ENCODE measurements around the gene RAC2. TPM values are rescaled to one million over a fixed set of nuclear protein-coding genes. Genes with fewer than 3 reads are reported as not detected.

Gene RAC2
- total and polyA plus RNA-seq, 5 donors from 2014 or later = 537 to 1,162 (median 922) TPM

GRCh38 chr22:37211866-37212173, 32.2 kb downstream of the RAC2 start:
- H3K9me3 ChIP-seq (ENCODE audit: control insufficient read depth in 2 of 2, low read length in 2 of 2) = no peaks in the 10 kb centered on the region
- Mint-ChIP-seq H3K4me1 (peaks cover 0 to 68% (median 16%) of the 10 kb centered on the region in 4 donors), H3K27me3 (no peaks in the 10 kb centered on the region), H3K27ac (no peak overlapping the region), H3K36me3 (peaks cover 16% of the 10 kb centered on the region), H3K4me3 (no peak overlapping the region), H3K9me3 (no peaks in the 10 kb centered on the region)
- no peaks in the 10 kb centered on the region for H3K36me3 ChIP-seq (ENCODE audit: control insufficient read depth, insufficient read depth, low read length)
- DNase-seq (no peak), ATAC-seq (ENCODE audit: low read depth in 2 of 2) (no peak)
- no peaks in the 10 kb centered on the region for H3K27me3 ChIP-seq (ENCODE audit: control insufficient read depth, insufficient read depth, low read length)
- H3K4me3 ChIP-seq (ENCODE audit: low read depth, low read length) = no peak overlapping the region
- H3K27ac ChIP-seq (ENCODE audit: insufficient read depth, low read length, poor library complexity, severe bottlenecking) = no peak overlapping the region
- H3K4me1 ChIP-seq (ENCODE audit: control insufficient read depth, insufficient read depth, low read length, poor library complexity, severe bottlenecking) = peaks cover 25% of the 10 kb centered on the region

GRCh38 chr22:37211075-37211865, 32.8 kb downstream of the RAC2 start:
- no peak overlapping the region for H3K4me3 ChIP-seq (ENCODE audit: low read depth, low read length)
- Mint-ChIP-seq H3K27me3 (no peaks in the 10 kb centered on the region), H3K4me1 (peaks cover 0 to 65% (median 15%) of the 10 kb centered on the region in 4 donors), H3K27ac (peak overlapping the region in 1 of 3 donors; percentile 55), H3K4me3 (peak overlapping the region in 1 of 4 donors; percentile 52), H3K9me3 (no peaks in the 10 kb centered on the region), H3K36me3 (peaks cover 13% of the 10 kb centered on the region)
- H3K27me3 ChIP-seq (ENCODE audit: control insufficient read depth, insufficient read depth, low read length) = no peaks in the 10 kb centered on the region
- DNase-seq = no peak
- H3K36me3 ChIP-seq (ENCODE audit: control insufficient read depth, insufficient read depth, low read length) = no peaks in the 10 kb centered on the region
- H3K4me1 ChIP-seq (ENCODE audit: control insufficient read depth, insufficient read depth, low read length, poor library complexity, severe bottlenecking) = peaks cover 25% of the 10 kb centered on the region
- no peaks in the 10 kb centered on the region for H3K9me3 ChIP-seq (ENCODE audit: control insufficient read depth in 2 of 2, low read length in 2 of 2)
- no peak overlapping the region for H3K27ac ChIP-seq (ENCODE audit: insufficient read depth, low read length, poor library complexity, severe bottlenecking)
- no peak for ATAC-seq (ENCODE audit: low read depth in 2 of 2)

- peaks cover 0 to 68% (median 10%) of the 10 kb centered on the region in 4 donors for H3K4me1 Mint-ChIP-seq
- H3K27me3 Mint-ChIP-seq = no peaks in the 10 kb centered on the region
- H3K27ac Mint-ChIP-seq = peak overlapping the region in 2 of 3 donors; percentile 77
- ATAC-seq (ENCODE audit: low read depth in 2 of 2) (no peak), DNase-seq (no peak)
- Histone ChIP-seq H3K9me3 (ENCODE audit: control insufficient read depth in 2 of 2, low read length in 2 of 2) (no peaks in the 10 kb centered on the region), H3K4me1 (ENCODE audit: control insufficient read depth, insufficient read depth, low read length, poor library complexity, severe bottlenecking) (peaks cover 25% of the 10 kb centered on the region), H3K27ac (ENCODE audit: insufficient read depth, low read length, poor library complexity, severe bottlenecking) (no peak overlapping the region), H3K27me3 (ENCODE audit: control insufficient read depth, insufficient read depth, low read length) (no peaks in the 10 kb centered on the region), H3K4me3 (ENCODE audit: low read depth, low read length) (no peak overlapping the region), H3K36me3 (ENCODE audit: control insufficient read depth, insufficient read depth, low read length) (no peaks in the 10 kb centered on the region)
- H3K36me3 Mint-ChIP-seq = peaks cover 13% of the 10 kb centered on the region
- peak overlapping the region in 2 of 4 donors; percentile 38 to 52 for H3K4me3 Mint-ChIP-seq
- H3K9me3 Mint-ChIP-seq = no peaks in the 10 kb centered on the region
Measured at GRCh38 chr22:37210041-37210803, 33.8 kb downstream of the RAC2 start.

- Histone ChIP-seq H3K9me3 (ENCODE audit: control insufficient read depth in 2 of 2, low read length in 2 of 2) (no peaks in the 10 kb centered on the region), H3K4me1 (ENCODE audit: control insufficient read depth, insufficient read depth, low read length, poor library complexity, severe bottlenecking) (peaks cover 25% of the 10 kb centered on the region), H3K4me3 (ENCODE audit: low read depth, low read length) (no peak overlapping the region), H3K36me3 (ENCODE audit: control insufficient read depth, insufficient read depth, low read length) (no peaks in the 10 kb centered on the region), H3K27ac (ENCODE audit: insufficient read depth, low read length, poor library complexity, severe bottlenecking) (no peak overlapping the region), H3K27me3 (ENCODE audit: control insufficient read depth, insufficient read depth, low read length) (no peaks in the 10 kb centered on the region)
- Mint-ChIP-seq H3K36me3 (peaks cover 9% of the 10 kb centered on the region), H3K27me3 (no peaks in the 10 kb centered on the region), H3K9me3 (no peaks in the 10 kb centered on the region), H3K4me1 (peaks cover 0 to 66% (median 8%) of the 10 kb centered on the region in 4 donors), H3K4me3 (peak overlapping the region in 2 of 4 donors; percentile 9 to 25), H3K27ac (peak overlapping the region; percentile 76 to 82 (median 77))
- DNase-seq (no peak), ATAC-seq (ENCODE audit: low read depth in 2 of 2) (no peak)
Measured at GRCh38 chr22:37209140-37209845, 34.8 kb downstream of the RAC2 start.

GRCh38 chr22:37208401-37209139, 35.5 kb downstream of the RAC2 start:
- Histone ChIP-seq H3K4me3 (ENCODE audit: low read depth, low read length) (no peak overlapping the region), H3K4me1 (ENCODE audit: control insufficient read depth, insufficient read depth, low read length, poor library complexity, severe bottlenecking) (peaks cover 25% of the 10 kb centered on the region), H3K27me3 (ENCODE audit: control insufficient read depth, insufficient read depth, low read length) (no peaks in the 10 kb centered on the region), H3K36me3 (ENCODE audit: control insufficient read depth, insufficient read depth, low read length) (no peaks in the 10 kb centered on the region), H3K27ac (ENCODE audit: insufficient read depth, low read length, poor library complexity, severe bottlenecking) (no peak overlapping the region), H3K9me3 (ENCODE audit: control insufficient read depth in 2 of 2, low read length in 2 of 2) (no peaks in the 10 kb centered on the region)
- H3K27me3 Mint-ChIP-seq = no peaks in the 10 kb centered on the region
- peaks cover 5% of the 10 kb centered on the region for H3K36me3 Mint-ChIP-seq
- peaks cover 0 to 59% (median 8%) of the 10 kb centered on the region in 4 donors for H3K4me1 Mint-ChIP-seq
- H3K27ac Mint-ChIP-seq = peak overlapping the region; percentile 65 to 83 (median 82)
- H3K4me3 Mint-ChIP-seq = peak overlapping the region in 2 of 4 donors; percentile 43 to 49
- DNase-seq (no peak), ATAC-seq (ENCODE audit: low read depth in 2 of 2) (peak in 1 of 2 donors; percentile 11)
- no peaks in the 10 kb centered on the region for H3K9me3 Mint-ChIP-seq

- peaks cover 0 to 57% (median 8%) of the 10 kb centered on the region in 4 donors for H3K4me1 Mint-ChIP-seq
- ATAC-seq (ENCODE audit: low read depth in 2 of 2) (peak; percentile 67 to 73), DNase-seq (peak in 1 of 3 donors; percentile 55)
- Histone ChIP-seq H3K27ac (ENCODE audit: insufficient read depth, low read length, poor library complexity, severe bottlenecking) (no peak overlapping the region), H3K27me3 (ENCODE audit: control insufficient read depth, insufficient read depth, low read length) (no peaks in the 10 kb centered on the region), H3K4me3 (ENCODE audit: low read depth, low read length) (no peak overlapping the region), H3K36me3 (ENCODE audit: control insufficient read depth, insufficient read depth, low read length) (no peaks in the 10 kb centered on the region), H3K9me3 (ENCODE audit: control insufficient read depth in 2 of 2, low read length in 2 of 2) (no peaks in the 10 kb centered on the region), H3K4me1 (ENCODE audit: control insufficient read depth, insufficient read depth, low read length, poor library complexity, severe bottlenecking) (peaks cover 25% of the 10 kb centered on the region)
- no peaks in the 10 kb centered on the region for H3K9me3 Mint-ChIP-seq
- H3K4me3 Mint-ChIP-seq = peak overlapping the region in 3 of 4 donors; percentile 43 to 78 (median 49)
- peak overlapping the region; percentile 58 to 83 (median 76) for H3K27ac Mint-ChIP-seq
- H3K36me3 Mint-ChIP-seq = peaks cover 5% of the 10 kb centered on the region
- H3K27me3 Mint-ChIP-seq = no peaks in the 10 kb centered on the region
Measured at GRCh38 chr22:37207981-37208380, 36.1 kb downstream of the RAC2 start.

Measured in CD4-positive, CD25-positive, alpha-beta regulatory T cell (primary cell).